GM21423 (cell line): ENCODE results near the gene IGSF21.

Experiments used
- ATAC-seq: cut with Tn5 transposase; IDR thresholded peaks from one replicate; pipeline ENCODE4 v1.9.1; 2021; ENCODE audit warnings: mild to moderate bottlenecking, moderate library complexity; ENCODE audit not compliant: unreplicated experiment

Gene IGSF21

DNA sequence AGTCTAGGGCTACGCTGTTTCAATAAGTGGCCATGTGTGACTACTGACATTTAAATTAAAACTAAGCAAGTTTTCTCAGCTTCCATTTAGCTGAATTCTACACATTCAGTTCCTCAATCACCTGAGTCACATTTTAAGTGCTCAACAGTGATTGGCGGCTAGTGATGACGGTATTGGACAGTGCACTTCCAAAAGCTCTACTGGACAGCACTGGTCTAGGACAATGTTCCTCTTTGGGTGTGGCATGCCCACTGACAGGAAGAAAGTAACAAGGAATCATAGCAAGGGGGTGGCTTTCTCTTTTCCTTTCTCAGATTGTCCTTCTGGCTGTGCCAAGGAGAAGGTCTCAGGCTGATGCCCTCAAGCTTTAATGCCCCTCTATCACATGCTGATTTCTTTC, 11.7 kb downstream of the IGSF21 start:
- ATAC-seq, result no peak

DNA sequence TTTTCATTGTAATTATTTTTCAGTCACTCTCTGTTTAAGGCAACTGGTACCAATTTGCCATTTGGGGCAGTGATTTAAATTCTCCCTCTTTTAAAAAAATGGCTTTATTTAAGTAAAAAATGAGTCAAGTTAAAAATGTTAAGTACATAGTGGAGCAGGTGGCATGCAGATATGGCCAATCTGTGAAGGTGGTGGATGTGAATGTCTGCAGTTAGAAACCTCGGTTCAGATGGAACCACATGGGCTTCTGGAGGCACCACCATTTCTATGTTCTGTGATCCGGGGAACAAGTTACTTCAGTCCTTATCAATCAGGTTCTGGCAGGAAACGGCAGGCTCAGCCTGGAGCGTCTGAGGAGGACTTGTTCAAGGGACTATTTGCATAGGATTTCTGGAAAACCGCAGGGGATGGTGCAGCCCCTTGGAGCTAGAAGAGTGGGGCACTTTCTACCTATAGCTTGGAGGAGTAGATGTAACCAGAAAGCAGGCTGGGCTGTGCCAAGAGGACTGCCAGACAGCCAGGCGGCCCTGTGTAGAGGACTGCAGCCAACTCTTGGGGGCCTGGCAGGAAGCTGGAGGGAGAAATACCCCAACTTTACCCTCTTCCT, 12.3 kb downstream of the IGSF21 start:
- no peak for ATAC-seq

DNA sequence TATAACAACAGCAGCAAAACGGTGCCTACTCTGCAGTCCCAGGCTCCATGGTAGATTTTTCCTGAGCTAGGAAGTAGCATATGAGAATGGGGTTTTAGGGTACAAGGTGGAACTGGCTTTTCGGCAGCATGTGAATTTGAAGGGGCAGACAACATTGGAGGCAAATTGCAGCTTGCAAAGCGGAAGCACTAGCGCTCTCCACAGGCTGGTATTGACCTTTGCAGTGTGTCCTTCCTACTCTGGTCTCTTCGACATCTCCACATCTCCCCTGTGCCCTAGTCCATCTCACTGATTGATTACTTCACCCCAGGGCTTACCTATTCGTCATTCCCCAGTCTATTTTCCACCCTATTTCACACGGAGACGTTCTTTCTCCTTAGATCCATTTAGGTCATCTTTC, 13.0 kb downstream of the IGSF21 start:
- ATAC-seq, result no peak

DNA sequence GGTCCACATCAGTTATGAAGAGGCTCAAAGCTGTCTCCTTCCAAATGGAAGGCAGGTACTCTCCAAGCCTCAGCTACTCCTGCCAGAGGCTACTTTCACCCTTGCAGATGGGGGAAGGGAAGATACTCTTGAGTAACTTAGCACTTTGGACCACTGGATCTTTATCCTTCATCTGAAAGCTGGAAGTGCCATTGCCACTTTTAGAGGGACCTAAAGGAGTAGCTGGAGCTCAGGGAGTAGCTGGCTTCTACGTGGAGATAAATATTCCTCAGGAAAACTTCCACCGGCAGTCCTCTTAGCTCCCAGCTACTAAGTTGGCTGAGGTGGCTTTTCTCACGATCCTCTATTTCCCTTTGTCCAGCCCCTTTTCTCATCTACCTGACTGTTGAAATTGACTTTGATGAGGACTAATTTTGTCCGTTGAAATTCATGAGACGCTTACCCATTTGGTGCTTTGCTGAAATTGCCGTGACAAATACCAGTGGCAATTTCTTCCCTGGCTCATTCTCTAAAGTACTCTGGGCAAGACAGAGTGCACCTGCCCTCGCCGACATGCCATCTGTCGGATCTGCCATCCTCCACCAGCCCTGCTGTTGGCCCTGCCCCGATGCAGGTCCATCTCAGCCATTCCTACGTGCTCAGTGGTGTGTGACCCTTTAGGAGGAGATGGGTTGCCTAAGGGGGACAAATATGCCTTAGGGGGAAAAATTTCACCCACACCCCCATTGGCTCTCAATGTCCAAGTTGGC, 13.6 kb downstream of the IGSF21 start:
- no peak for ATAC-seq

DNA sequence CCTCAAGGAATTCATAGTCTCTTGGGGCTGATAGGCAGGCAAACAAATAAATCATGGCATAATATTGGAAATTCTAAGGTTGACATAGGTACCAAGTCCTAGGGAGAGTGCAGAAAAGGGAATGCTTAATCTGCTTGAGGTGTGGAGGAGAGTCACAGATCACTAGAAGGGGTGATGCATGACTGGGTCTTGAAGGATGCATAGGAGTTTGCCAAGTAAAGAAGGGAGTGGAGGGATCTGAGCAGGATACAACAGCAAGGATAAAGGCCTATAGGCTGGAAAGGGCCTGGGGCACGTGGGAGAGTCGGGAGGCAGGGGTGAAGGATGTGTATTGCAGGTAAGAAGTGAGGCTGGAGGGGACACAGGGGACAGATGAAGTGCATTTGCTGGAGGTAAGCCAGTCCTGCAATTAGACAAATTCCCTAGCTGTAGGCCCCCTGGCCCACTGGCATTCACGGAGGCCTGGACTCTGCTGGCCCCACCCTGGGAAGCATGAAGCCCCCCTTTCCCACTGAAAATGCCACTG, 15.9 kb downstream of the IGSF21 start:
- no peak for ATAC-seq

DNA sequence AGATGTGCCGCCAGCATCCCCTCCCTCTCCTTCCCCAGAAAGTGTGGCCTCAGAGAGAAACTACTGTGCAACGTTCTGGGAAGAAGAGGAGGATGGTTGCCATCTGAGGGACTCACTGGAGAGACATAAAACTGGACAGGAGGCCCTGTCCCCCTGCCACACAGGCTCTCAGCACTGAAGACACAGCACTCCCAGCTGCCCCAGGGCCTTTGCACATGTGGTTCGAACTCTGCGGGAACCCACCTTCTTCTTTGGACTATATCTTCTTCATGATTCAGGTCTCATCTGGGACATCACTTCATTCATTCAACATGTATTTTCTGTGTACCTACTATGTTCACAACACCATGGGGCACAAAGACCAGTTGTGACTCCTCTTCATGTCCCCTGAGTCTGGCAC, 17.4 kb downstream of the IGSF21 start:
- ATAC-seq, result no peak

DNA sequence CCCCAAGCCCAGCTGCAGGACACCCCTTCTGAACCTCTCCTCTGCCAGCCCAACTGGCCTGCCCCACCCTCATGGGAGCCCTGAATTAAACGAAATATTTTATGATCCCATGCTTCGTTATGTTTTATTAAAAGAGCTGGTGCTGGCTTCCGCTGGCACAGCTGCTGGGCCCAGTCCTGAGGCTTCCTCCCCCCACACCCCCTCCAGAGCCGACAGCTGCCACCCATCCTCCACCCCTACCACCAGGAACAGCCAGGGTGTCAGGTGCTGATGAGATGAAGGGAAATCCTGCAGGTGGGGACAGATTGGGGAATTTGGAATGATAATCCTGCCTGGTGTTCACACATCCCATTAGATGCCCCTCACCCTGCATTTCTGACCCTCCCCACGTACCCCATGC, 19.0 kb downstream of the IGSF21 start:
- no peak for ATAC-seq

DNA sequence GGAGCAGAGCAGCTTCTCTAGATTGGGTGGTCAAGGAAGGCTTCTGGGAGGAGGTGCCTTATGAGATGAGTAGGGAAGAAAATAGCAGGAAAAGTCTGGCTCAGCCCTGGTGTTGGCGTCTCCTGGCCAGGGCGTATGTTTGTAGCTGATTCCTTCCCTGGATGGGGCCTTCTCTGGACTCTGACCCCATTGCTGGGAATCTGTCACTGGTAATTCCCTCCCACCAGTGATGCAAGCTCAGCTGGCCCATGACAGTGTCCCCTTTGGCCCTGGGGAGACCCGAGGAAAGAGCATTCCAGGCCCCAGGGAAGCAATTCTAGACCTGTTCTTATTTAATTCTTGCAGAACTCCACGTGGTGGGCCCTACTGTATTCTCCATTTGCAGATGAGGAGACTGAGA, 20.7 kb downstream of the IGSF21 start:
- no peak for ATAC-seq

DNA sequence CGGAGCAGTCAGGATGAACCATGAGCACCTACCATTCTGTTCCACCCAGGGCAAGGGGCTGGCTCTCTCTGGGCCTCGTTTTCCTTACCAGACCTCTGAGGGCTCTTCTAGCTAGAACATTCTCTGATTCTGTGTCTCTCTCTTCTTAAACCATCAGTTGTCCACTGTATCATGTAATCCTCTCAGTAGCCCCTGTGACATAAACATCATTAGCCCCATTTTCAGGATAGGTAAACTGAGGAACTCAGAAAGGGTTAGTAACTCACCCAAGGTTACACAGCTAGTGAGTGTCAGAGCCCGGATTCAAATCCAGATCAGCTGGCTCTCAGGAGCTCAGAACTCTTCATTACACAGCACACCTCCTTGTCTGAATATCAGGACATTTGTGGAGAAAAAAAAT, 22.8 kb downstream of the IGSF21 start:
- no peak for ATAC-seq

DNA sequence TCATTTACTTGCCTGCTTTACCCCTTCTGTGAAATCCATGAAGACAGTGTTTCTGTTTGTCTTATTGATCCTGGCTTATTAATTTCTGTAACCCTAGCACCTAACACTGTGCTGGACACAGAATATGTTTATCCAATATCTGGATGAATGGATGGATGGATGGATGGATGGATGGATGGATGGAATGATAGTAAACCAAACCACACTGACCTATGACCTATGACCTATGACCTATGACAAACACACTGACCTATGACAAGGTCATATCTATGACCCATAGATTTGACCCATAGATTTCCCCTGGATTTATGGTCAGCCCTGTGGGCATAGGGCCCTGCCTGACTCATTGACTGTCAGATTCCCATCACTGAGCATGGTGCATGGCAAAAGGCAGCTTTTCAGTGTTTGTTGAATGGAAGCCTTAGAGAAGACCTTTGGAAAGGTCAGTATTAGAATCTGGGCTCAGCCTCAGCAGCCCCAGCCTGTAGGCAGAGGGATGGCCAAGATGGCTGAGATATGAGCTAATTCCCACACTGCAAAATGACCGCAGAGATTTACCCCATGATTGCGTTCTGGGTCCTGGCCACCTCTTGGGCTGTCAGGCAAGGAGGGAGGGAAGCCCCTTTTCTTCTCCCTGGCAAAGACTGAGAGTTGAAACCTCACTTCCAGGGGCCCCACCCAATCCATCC, 24.6 kb downstream of the IGSF21 start:
- no peak for ATAC-seq

DNA sequence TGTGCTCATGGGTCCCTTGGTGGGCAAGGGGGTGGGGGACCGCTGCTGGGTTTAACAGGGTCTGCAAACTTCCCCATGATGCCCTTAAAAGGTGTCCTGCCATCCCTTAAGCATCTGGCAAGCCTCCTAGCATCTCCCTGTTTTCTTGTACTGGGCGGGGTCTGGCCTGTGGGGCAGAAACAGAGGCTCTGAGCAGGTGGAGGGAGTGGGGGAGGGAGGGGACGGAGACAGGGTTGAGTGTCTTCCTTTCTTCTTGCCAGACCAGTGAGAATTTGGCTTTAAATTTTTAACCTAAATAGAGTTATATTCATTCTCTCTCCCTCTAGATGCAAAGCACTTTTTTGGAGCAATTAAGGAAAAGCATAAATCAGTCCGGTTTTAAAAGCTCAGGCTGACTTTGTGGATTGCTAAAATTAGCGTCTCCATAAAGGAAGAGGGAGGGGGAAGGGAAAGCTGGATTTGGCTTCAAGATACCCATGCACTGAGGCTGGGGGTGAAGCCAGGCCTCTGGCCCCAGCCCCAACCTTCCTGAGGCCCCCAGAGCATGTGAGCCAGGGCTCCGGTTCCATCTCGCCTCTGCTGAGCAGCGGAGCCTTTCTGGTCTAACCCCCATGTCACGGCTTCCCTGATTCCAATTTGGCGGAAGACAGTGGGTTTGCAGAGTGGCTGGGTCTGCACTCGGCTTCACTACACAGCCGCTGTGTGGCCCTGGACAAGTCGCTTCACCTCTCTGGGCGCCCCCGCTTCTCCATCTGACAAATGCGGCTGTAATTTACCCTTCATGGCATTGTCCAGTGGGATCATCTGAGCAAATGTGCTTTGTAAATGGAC, 25.3 kb downstream of the IGSF21 start:
- ATAC-seq, result no peak

DNA sequence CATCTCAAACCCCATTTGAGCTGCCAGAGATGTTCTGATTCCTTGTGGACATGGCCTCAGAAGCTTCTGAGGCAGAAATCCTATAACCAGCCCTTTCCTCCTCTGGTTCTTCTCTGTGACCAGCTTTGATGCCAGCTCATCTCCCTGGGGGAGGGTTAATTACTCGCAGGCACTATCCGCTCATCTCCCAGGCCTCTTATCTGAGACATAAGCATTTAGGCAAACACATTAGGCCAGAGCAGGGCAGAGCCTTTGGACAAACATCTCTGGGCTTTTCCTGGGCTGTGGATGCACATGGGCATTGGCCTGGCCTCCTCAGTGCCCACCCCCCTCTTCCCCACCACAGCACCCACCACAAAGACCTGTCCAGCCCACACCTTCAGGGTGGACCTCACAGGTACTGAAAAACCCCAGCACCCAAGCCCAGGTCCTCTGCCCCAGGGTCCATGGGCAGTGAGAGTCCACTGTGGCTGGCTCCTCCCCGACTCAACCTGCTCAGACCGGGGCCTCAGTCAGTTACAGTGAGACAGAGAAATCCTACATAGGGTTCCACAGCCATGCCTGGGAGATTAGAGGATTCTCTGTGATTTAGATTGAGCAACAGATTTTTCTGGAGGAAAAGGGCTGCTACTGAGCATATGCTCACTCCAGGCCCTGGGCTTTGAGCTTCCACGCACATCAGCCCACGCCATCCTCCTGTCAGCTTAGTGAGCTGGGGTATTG, 26.9 kb downstream of the IGSF21 start:
- no peak for ATAC-seq

DNA sequence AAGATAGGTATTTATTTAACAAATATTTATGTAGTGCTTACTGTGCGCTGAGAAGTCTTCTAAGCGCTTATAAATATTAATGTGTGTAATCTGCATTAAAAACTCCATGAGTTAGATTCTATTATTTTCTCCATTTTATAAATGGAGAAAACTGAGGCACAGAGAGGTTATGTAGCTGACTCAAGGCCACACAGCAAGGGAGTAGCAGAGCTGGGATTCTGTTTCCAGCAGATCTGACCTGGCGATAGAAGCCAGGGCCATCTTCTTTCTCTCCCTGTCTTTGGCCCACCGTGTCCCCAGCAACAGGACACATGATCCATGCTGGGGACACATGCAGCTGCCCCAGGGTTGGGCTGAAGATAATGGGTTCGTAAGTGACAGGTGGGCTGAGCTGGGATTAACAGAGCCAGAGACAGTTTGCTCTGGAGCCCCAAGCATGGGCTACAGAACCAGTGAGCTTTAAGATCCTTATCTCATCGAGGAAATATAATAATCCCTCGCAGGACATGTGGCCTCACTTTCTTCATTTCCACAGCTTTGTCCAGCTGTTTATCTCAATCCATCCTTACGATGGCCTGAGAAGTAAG, 30.3 kb downstream of the IGSF21 start:
- ATAC-seq, result no peak

DNA sequence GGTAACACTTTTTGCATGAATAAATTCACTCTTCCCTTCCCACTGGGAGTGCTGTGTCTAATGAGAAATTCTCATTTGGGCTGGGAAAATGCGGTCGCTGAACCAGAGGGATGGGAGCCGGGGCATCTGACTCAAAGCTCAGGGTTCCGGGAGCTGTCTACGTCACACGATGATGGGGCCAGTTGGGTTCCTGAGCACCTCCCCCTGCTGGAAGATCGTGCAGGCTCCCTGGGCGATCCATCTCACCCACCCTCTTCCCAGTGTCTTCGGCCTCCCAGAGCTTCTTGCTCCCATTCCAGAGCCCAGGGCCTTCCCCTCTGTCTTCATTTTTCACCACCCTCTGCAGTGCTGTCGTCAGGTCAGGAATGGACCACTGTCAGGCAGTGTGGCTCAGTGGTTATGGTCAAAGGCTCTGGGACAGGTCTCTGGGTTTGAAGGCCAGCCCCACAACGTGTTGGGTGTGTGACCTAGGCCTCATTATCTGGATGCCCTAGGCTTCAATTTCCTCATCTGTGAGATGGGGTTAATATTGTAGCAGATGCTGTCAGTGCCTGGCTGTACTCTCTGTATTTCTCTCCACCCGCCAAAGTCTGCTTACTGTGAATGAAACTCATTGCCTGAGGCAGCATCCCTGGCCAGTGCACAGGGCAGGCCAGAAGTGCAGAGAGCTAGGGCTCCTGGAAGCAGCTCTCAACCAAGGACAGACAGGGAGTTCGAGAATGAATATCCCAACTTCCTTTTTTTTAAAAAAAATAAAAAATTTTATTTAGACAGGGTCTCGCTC, 31.8 kb downstream of the IGSF21 start:
- ATAC-seq, result no peak

DNA sequence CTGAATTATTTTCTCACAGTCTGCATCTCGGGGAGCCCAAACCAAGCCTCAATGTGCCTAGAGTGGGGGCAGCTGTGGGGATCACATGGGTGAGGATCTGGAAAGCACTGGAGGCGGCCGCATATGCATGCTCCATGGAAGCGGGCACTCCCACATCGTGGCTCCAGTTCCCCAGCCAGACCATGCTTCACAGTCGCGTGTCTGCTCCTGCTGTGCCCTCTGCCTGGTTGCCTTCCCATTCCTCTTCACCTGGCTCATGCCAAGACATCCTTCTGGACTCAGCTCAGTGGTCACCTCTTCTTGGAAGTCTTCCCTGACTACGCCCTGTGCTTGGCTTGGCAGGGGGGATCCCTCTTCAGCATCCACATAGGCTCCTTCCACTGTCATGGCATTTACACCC, 32.8 kb downstream of the IGSF21 start:
- ATAC-seq, result no peak

DNA sequence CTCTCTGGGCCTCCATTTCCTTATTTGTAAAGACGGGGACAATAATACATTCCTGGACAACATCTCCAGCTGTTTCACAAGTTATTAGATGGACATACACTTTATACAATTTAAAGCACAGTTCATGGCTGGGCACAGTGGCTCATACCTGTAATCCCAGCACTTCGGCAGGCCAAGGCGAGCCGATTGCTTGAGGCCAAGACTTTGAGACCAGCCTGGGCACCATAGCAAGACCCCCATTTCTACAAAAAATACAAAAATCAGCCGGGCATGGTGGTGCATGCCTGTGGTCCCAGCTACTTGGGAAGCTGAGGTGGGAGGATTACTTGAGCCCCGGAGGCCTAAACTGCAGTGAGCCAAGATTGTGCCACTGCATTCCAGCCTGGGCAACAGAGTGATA, 34.1 kb downstream of the IGSF21 start:
- ATAC-seq, result no peak

DNA sequence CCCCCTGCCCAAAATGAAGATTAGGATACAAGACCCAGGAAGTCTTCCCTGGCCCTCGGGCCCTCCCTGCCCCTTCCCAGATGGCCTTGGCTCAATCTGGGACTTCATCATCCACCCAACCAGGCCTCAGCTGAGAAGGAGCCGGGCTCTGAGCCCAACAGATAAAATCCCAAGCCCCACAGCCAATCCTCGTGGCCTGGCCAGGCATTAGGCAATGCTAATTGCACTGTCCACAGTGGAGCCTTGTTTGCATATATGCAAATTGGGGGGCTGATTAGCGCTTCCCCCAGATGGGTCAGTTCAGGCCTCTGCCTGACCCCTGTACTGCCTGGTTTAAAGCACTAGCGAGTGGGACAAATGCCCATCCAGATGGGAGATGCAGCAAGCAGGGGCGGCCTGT, 34.9 kb downstream of the IGSF21 start:
- no peak for ATAC-seq

DNA sequence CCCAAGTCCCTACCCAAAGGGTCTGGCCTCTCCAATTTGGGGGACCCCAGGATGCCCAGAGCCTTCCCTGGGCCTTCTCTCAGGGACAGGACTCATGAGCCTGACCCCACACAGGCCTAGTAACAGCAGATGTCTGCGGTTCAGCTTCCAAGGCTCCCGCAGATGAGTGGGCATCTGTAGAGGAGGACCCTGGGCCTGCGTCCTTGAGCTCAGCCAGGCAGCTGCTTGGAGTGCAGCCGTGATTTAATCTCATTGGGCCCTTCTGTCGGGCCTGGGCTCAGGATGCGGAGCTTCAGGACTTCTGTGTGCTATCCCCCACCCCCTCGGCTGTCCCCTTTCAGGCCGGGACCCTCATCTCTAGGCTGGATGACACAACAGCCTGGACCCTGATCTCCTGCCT, 35.4 kb downstream of the IGSF21 start:
- no peak for ATAC-seq

DNA sequence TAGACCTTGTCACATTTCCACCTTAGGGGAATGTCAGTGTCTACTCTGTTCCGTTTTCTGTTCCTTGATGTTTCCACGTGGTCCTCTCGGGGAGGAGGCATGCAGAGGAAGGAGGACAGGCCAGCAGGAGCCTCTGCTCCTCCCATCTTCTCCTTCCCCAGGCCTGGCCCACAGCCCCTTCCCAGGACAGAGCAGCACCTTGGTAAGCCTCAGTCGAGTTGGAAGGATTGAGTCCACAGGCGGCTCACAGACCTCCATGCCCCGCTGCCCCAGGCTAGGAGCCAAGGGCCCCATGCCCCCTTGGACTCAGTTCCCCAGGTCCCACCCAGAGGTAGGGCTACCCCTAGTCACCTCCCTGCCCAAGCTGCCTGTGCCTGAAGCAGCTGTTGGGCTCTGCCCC, 36.5 kb downstream of the IGSF21 start:
- ATAC-seq, result no peak
